ENCODE data around the gene DUSP12. TPM values are rescaled to one million over a fixed set of nuclear protein-coding genes. Genes with fewer than 3 reads are reported as not detected.

Gene DUSP12
- total and polyA plus RNA-seq, 2 donors (not counting 1 experiment from before 2014, with no cell fraction given), result 29.5 to 41.9 TPM

GRCh38 chr1:161778522-161778921, 28.9 kb downstream of the DUSP12 start:
- intact Hi-C loops (cut with micrococcal nuclease), result no loop called here
- peaks cover 59% of the 10 kb centered on the region for H3K79me2 ChIP-seq (ENCODE audit: control insufficient read depth, insufficient read depth, low read length)
- POLR2A ChIA-PET, result interaction anchor here (0.5 kb wide), 1 partner anchor 377 kb away, joined by 6 read pairs; no protein-coding TSS in a partner anchor
- no peak overlapping the region for H3K4me3 ChIP-seq (ENCODE audit: control extremely low read depth in 1 of 5, extremely low read depth in 1 of 5, insufficient read depth in 1 of 5, low read depth in 2 of 5, low read length in 4 of 5)
- ATAC-seq (ENCODE audit: low read depth), result peak; percentile 39
- H3K27me3 ChIP-seq (replicated peaks in 1 of 4; ENCODE audit: control extremely low read depth in 1 of 4, control insufficient read depth in 3 of 4, insufficient read depth in 4 of 4, low read length in 3 of 4), result no peaks in the 10 kb centered on the region
- H4K20me1 ChIP-seq (ENCODE audit: control insufficient read depth, insufficient read depth, low read length, poor library complexity, severe bottlenecking), result peaks cover 5% of the 10 kb centered on the region
- peaks cover 4 to 32% of the 10 kb centered on the region in 2 experiments for H3K36me3 ChIP-seq (replicated peaks in 1 of 2; ENCODE audit: control extremely low read depth in 1 of 2, control insufficient read depth in 1 of 2, extremely low read depth in 1 of 2, insufficient read depth in 2 of 2, low read length in 1 of 2)
- no peaks in the 10 kb centered on the region for H3K9me3 ChIP-seq (ENCODE audit: control extremely low read depth in 1 of 3, control insufficient read depth in 2 of 3, insufficient read depth in 1 of 3, low read length in 2 of 3)
- Mint-ChIP-seq H3K9me3 (ENCODE audit: insufficient read depth) (no peaks in the 10 kb centered on the region), H3K27ac (peak overlapping the region; percentile 64), H3K4me3 (peak overlapping the region; percentile 5), H3K27me3 (no peaks in the 10 kb centered on the region), H3K4me1 (peaks cover 4% of the 10 kb centered on the region)
- H3K9ac ChIP-seq (ENCODE audit: low read length), result no peak overlapping the region
- no CpG with 5 or more reads among the region's 1 CpG for whole genome bisulfite sequencing (ENCODE audit: insufficient coverage)
- no peak for TF ChIP-seq EZH2 (IDR thresholded peaks at IDR 0.05; ENCODE audit: borderline replicate concordance, insufficient read depth, low read depth, low read length, poor library complexity, severe bottlenecking)
- TF ChIP-seq CTCF (IDR thresholded peaks at IDR 0.05), result no peak
- H3K27ac ChIP-seq (ENCODE audit: low read length in 2 of 2), result peak overlapping the region in 1 of 2 donors; percentile 53
- CTCF ChIA-PET, result interaction anchor here (0.8 kb wide), 1 partner anchor 14 kb away, joined by 3 read pairs; no protein-coding TSS in a partner anchor
- H3K4me2 ChIP-seq (replicated peaks; ENCODE audit: low read depth, low read length, poor library complexity, severe bottlenecking), result peak overlapping the region; percentile 49
- peaks cover 34 to 36% of the 10 kb centered on the region in 2 donors for H3K4me1 ChIP-seq (ENCODE audit: control insufficient read depth in 2 of 2, insufficient read depth in 2 of 2, low read length in 2 of 2)
- DNase-seq, result peak; percentile 42
- no peak overlapping the region for H2AFZ ChIP-seq (ENCODE audit: insufficient read depth, low read depth, low read length, poor library complexity, severe bottlenecking)

- H3K4me1 Mint-ChIP-seq, result no peaks in the 10 kb centered on the region
- intact Hi-C loops (cut with micrococcal nuclease), result no loop called here
- Histone ChIP-seq H3K9me3 (ENCODE audit: control extremely low read depth in 1 of 3, control insufficient read depth in 2 of 3, insufficient read depth in 1 of 3, low read length in 2 of 3) (no peaks in the 10 kb centered on the region), H4K20me1 (ENCODE audit: control insufficient read depth, insufficient read depth, low read length, poor library complexity, severe bottlenecking) (no peaks in the 10 kb centered on the region), H3K4me1 (ENCODE audit: control insufficient read depth in 2 of 2, insufficient read depth in 2 of 2, low read length in 2 of 2) (peaks cover 34 to 36% of the 10 kb centered on the region in 2 donors), H3K4me2 (replicated peaks; ENCODE audit: low read depth, low read length, poor library complexity, severe bottlenecking) (no peak overlapping the region), H2AFZ (ENCODE audit: insufficient read depth, low read depth, low read length, poor library complexity, severe bottlenecking) (no peak overlapping the region), H3K9ac (ENCODE audit: low read length) (no peak overlapping the region), H3K27me3 (replicated peaks in 1 of 4; ENCODE audit: control extremely low read depth in 1 of 4, control insufficient read depth in 3 of 4, insufficient read depth in 4 of 4, low read length in 3 of 4) (no peaks in the 10 kb centered on the region), H3K27ac (ENCODE audit: low read length in 2 of 2) (peak overlapping the region in 1 of 2 donors; percentile 53), H3K4me3 (ENCODE audit: control extremely low read depth in 1 of 5, extremely low read depth in 1 of 5, insufficient read depth in 1 of 5, low read depth in 2 of 5, low read length in 4 of 5) (no peak overlapping the region), H3K79me2 (ENCODE audit: control insufficient read depth, insufficient read depth, low read length) (peaks cover 51% of the 10 kb centered on the region), H3K36me3 (replicated peaks in 1 of 2; ENCODE audit: control extremely low read depth in 1 of 2, control insufficient read depth in 1 of 2, extremely low read depth in 1 of 2, insufficient read depth in 2 of 2, low read length in 1 of 2) (peaks cover 12 to 39% of the 10 kb centered on the region in 2 experiments)
- DNase-seq (no peak), ATAC-seq (ENCODE audit: low read depth) (no peak)
- ChIA-PET CTCF (no interaction called here), POLR2A (no interaction called here)
- H3K4me3 Mint-ChIP-seq, result no peak overlapping the region
- peak overlapping the region; percentile 15 for H3K27ac Mint-ChIP-seq
- no peaks in the 10 kb centered on the region for H3K9me3 Mint-ChIP-seq (ENCODE audit: insufficient read depth)
- no peaks in the 10 kb centered on the region for H3K27me3 Mint-ChIP-seq
- no CpG with 5 or more reads among the region's 2 CpGs for WGBS (ENCODE audit: insufficient coverage)
- TF ChIP-seq EZH2 (IDR thresholded peaks at IDR 0.05; ENCODE audit: borderline replicate concordance, insufficient read depth, low read depth, low read length, poor library complexity, severe bottlenecking) (no peak), CTCF (IDR thresholded peaks at IDR 0.05) (no peak)
Observed at GRCh38 chr1:161779393-161779792, 29.8 kb downstream of the DUSP12 start.

All from B cell (primary cell).